ENCODE results near the gene PRELID3B. TPM values are rescaled to one million over a fixed set of nuclear protein-coding genes. Genes with fewer than 3 reads are reported as not detected.

The PRELID3B gene
- total RNA-seq, 1 experiment from 2014 or later: 129 TPM

- peaks cover 28 to 37% of the 10 kb centered on the region in 2 experiments for H3K36me3 ChIP-seq (ENCODE audit: control insufficient read depth in 1 of 2, insufficient read depth in 2 of 2, low read length in 2 of 2)
- no peak overlapping the region for H2AFZ ChIP-seq (ENCODE audit: low read depth, low read length, poor library complexity, severe bottlenecking)
- intact Hi-C loops (cut with micrococcal nuclease): loop anchor here (5.0 to 10.0 kb wide), 2 partner anchors 48 to 80 kb away; partner anchors contain the start of gene ATP5F1E
- no peaks in the 10 kb centered on the region for H3K9me3 ChIP-seq (ENCODE audit: control insufficient read depth in 1 of 2, insufficient read depth in 1 of 2, low read depth in 1 of 2, low read length in 2 of 2)
- ChIA-PET POLR2A (no interaction called here), CTCF (no interaction called here), RAD21 (ENCODE audit: low non-redundant PET in 1 of 2, low total read pairs in 2 of 2, uncharacterized antibody in 2 of 2, unreplicated experiment in 2 of 2) (no interaction called here)
- no peak overlapping the region for H3K4me2 ChIP-seq (ENCODE audit: low read length)
- H4K20me1 ChIP-seq (ENCODE audit: insufficient read depth): no peaks in the 10 kb centered on the region
- no peak overlapping the region for H3K4me3 ChIP-seq (replicated peaks in 1 of 2; ENCODE audit: low read depth in 1 of 2, low read length in 2 of 2)
- H3K4me1 ChIP-seq (ENCODE audit: control insufficient read depth in 1 of 2, insufficient read depth in 2 of 2, low read length in 2 of 2): peaks cover 6 to 17% of the 10 kb centered on the region in 2 experiments
- no peak overlapping the region for H3K27ac ChIP-seq (ENCODE audit: low read depth, low read length)
- no peak overlapping the region for H3K9ac ChIP-seq (ENCODE audit: low read length)
- H3K9me2 ChIP-seq (ENCODE audit: insufficient read depth): no peaks in the 10 kb centered on the region
- DNase-seq (ENCODE audit: low read depth, low spot score) (no peak), ATAC-seq (no peak)
- no peaks in the 10 kb centered on the region for H3K27me3 ChIP-seq (ENCODE audit: insufficient read depth, low read length)
- TSS peak; percentile 5 for BruUV-seq (replicated peaks)
- TF ChIP-seq SP1 (IDR thresholded peaks at IDR 0.05; ENCODE audit: low read depth) (no peak), SIN3A (IDR thresholded peaks at IDR 0.05; ENCODE audit: low read depth) (no peak), SRF (IDR thresholded peaks at IDR 0.05; ENCODE audit: low read depth) (no peak), EZH2phosphoT487 (IDR thresholded peaks at IDR 0.05; ENCODE audit: borderline replicate concordance) (no peak), JUND (IDR thresholded peaks at IDR 0.05) (no peak), POLR2A (IDR thresholded peaks at IDR 0.05; ENCODE audit: borderline replicate concordance, extremely low read depth, insufficient read depth, insufficient read length) (no peak), ZFX (IDR thresholded peaks at IDR 0.05) (no peak), EGR1 (IDR thresholded peaks at IDR 0.05; ENCODE audit: low read depth) (no peak), CEBPB (IDR thresholded peaks at IDR 0.05; ENCODE audit: low read depth) (no peak), YY1 (IDR thresholded peaks at IDR 0.05; ENCODE audit: extremely low read depth, insufficient replicate concordance, low read depth, low read length) (no peak), ZNF274 (IDR thresholded peaks at IDR 0.05; ENCODE audit: low read depth, low read length) (no peak), CBX3 (IDR thresholded peaks at IDR 0.05; ENCODE audit: low read depth) (no peak), POLR2AphosphoS5 (IDR thresholded peaks at IDR 0.05; ENCODE audit: low read depth, low read length) (no peak), EZH2 (IDR thresholded peaks at IDR 0.05) (no peak)
- TF ChIP-seq, protein P1, sequence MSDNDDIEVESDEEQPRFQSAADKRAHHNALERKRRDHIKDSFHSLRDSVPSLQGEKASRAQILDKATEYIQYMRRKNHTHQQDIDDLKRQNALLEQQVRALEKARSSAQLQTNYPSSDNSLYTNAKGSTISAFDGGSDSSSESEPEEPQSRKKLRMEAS (IDR thresholded peaks at IDR 0.05): no peak
- TF ChIP-seq, protein P2, sequence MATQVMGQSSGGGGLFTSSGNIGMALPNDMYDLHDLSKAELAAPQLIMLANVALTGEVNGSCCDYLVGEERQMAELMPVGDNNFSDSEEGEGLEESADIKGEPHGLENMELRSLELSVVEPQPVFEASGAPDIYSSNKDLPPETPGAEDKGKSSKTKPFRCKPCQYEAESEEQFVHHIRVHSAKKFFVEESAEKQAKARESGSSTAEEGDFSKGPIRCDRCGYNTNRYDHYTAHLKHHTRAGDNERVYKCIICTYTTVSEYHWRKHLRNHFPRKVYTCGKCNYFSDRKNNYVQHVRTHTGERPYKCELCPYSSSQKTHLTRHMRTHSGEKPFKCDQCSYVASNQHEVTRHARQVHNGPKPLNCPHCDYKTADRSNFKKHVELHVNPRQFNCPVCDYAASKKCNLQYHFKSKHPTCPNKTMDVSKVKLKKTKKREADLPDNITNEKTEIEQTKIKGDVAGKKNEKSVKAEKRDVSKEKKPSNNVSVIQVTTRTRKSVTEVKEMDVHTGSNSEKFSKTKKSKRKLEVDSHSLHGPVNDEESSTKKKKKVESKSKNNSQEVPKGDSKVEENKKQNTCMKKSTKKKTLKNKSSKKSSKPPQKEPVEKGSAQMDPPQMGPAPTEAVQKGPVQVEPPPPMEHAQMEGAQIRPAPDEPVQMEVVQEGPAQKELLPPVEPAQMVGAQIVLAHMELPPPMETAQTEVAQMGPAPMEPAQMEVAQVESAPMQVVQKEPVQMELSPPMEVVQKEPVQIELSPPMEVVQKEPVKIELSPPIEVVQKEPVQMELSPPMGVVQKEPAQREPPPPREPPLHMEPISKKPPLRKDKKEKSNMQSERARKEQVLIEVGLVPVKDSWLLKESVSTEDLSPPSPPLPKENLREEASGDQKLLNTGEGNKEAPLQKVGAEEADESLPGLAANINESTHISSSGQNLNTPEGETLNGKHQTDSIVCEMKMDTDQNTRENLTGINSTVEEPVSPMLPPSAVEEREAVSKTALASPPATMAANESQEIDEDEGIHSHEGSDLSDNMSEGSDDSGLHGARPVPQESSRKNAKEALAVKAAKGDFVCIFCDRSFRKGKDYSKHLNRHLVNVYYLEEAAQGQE (IDR thresholded peaks at IDR 0.05; ENCODE audit: low read depth): no peak
- H3K79me2 ChIP-seq (ENCODE audit: insufficient read depth, low read length): peaks cover 76% of the 10 kb centered on the region
Measured at GRCh38 chr20:58984691-58985090, 57.9 kb downstream of the PRELID3B start.

Other genes starting within 250 kb of the PRELID3B start
- gene GNAS-AS1, start 191.9 kb downstream of the PRELID3B start, total RNA-seq (2021; ENCODE audit: unreplicated experiment): not detected
- gene GNAS, start 190.1 kb downstream of the PRELID3B start, total RNA-seq (2021; ENCODE audit: unreplicated experiment): 699 TPM
- gene NELFCD, start 61.5 kb downstream of the PRELID3B start, total RNA-seq (2021; ENCODE audit: unreplicated experiment): 88.2 TPM
- 100 TPM for gene CTSZ, start 35.5 kb downstream of the PRELID3B start, total RNA-seq (2021; ENCODE audit: unreplicated experiment)
- gene TUBB1, start 23.4 kb downstream of the PRELID3B start, total RNA-seq (2021; ENCODE audit: unreplicated experiment): not detected
- gene ATP5F1E, start 10.5 kb downstream of the PRELID3B start, total RNA-seq (2021; ENCODE audit: unreplicated experiment): 72.8 TPM
- 0.15 TPM for gene ZNF831, start 121.0 kb upstream of the PRELID3B start, total RNA-seq (2021; ENCODE audit: unreplicated experiment)